WERI-Rb-1 (cell line): Measurements from ENCODE around the gene APOE.
A peak's percentile ranks its signal among the peaks of the same experiment; 100 is the strongest.
"Not testable (repeated sequence)": the region's sequence is repeated elsewhere in the genome, so short reads cannot be mapped to it uniquely, and the experiment has no call there.

Experiments used
- DNase-seq: peaks from one replicate; pipeline ENCODE4 v3.0.0-alpha.2; 2020
- H3K27ac ChIP-seq: fragments of 250-450 bp; sonication (Bioruptor Pico); 2 replicates; pipeline ENCODE4 v1.5.1; 2020; ENCODE audit warnings: mild to moderate bottlenecking, moderate library complexity
- H3K27me3 ChIP-seq: fragments of 250-450 bp; sonication (Bioruptor Pico); 2 replicates; pipeline ENCODE4 v1.5.1; 2021; ENCODE audit warnings: mild to moderate bottlenecking, low read depth, moderate library complexity; ENCODE audit not compliant: insufficient read depth, severe bottlenecking
- H3K36me3 ChIP-seq: fragments of 250-450 bp; sonication (Bioruptor Pico); 2 replicates; pipeline ENCODE4 v1.5.1; 2020; ENCODE audit warnings: mild to moderate bottlenecking, moderate library complexity
- H3K4me3 ChIP-seq: 2 replicates; pipeline ENCODE4 v1.5.1; 2011; ENCODE audit warnings: low read depth, mild to moderate bottlenecking, control low read depth, low read length
- H3K9me3 ChIP-seq: fragments of 250-450 bp; sonication (Bioruptor Pico); 2 replicates; pipeline ENCODE4 v1.5.1; 2021; ENCODE audit warnings: mild to moderate bottlenecking, moderate library complexity; ENCODE audit not compliant: severe bottlenecking
- TF ChIP-seq, protein P1 (sequence below): IDR thresholded peaks from 2 replicates; pipeline ENCODE4 v1.5.1; 2011; ENCODE audit warnings: low read depth, mild to moderate bottlenecking, control low read depth, inconsistent platforms, low read length

Gene APOE

DNA sequence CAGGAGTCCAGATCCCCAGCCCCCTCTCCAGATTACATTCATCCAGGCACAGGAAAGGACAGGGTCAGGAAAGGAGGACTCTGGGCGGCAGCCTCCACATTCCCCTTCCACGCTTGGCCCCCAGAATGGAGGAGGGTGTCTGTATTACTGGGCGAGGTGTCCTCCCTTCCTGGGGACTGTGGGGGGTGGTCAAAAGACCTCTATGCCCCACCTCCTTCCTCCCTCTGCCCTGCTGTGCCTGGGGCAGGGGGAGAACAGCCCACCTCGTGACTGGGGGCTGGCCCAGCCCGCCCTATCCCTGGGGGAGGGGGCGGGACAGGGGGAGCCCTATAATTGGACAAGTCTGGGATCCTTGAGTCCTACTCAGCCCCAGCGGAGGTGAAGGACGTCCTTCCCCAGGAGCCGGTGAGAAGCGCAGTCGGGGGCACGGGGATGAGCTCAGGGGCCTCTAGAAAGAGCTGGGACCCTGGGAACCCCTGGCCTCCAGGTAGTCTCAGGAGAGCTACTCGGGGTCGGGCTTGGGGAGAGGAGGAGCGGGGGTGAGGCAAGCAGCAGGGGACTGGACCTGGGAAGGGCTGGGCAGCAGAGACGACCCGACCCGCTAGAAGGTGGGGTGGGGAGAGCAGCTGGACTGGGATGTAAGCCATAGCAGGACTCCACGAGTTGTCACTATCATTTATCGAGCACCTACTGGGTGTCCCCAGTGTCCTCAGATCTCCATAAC, at the start of gene APOE:
Gene APOE, plus strand, starts transcription at position 360 of the 724 bp plus-strand sequence. CDS start 829 bp downstream, outside the sequence.
- Histone ChIP-seq H3K4me3 (peak within 1 kb of the TSS; percentile 54), H3K27ac (peak within 1 kb of the TSS; percentile 47), H3K27me3 (no peaks in the 10 kb centered on the region), H3K36me3 (peaks cover 16% of the 10 kb centered on the region), H3K9me3 (no peaks in the 10 kb centered on the region)
- DNase-seq = peak; percentile 45
- TF ChIP-seq, protein P1, sequence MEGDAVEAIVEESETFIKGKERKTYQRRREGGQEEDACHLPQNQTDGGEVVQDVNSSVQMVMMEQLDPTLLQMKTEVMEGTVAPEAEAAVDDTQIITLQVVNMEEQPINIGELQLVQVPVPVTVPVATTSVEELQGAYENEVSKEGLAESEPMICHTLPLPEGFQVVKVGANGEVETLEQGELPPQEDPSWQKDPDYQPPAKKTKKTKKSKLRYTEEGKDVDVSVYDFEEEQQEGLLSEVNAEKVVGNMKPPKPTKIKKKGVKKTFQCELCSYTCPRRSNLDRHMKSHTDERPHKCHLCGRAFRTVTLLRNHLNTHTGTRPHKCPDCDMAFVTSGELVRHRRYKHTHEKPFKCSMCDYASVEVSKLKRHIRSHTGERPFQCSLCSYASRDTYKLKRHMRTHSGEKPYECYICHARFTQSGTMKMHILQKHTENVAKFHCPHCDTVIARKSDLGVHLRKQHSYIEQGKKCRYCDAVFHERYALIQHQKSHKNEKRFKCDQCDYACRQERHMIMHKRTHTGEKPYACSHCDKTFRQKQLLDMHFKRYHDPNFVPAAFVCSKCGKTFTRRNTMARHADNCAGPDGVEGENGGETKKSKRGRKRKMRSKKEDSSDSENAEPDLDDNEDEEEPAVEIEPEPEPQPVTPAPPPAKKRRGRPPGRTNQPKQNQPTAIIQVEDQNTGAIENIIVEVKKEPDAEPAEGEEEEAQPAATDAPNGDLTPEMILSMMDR = no peak

GRCh38 chr19:44856421-44857083, 49.0 kb upstream of the APOE start:
- H3K36me3 ChIP-seq = peaks cover 23% of the 10 kb centered on the region
- no peak overlapping the region for H3K4me3 ChIP-seq
- H3K27me3 ChIP-seq = no peaks in the 10 kb centered on the region
- no peak overlapping the region for H3K27ac ChIP-seq
- TF ChIP-seq, protein P1 = no peak
- no peak for DNase-seq
- no peaks in the 10 kb centered on the region for H3K9me3 ChIP-seq

- Histone ChIP-seq H3K27me3 (no peaks in the 10 kb centered on the region), H3K27ac (no peak overlapping the region)
- TF ChIP-seq, protein P1 = no peak
Observed at GRCh38 chr19:44857837-44858236, 47.8 kb upstream of the APOE start.

GRCh38 chr19:44861576-44861975, 44.0 kb upstream of the APOE start:
- H3K36me3 ChIP-seq = peaks cover 30% of the 10 kb centered on the region
- DNase-seq, H3K27ac ChIP-seq, H3K27me3 ChIP-seq, H3K4me3 ChIP-seq, H3K9me3 ChIP-seq: not testable (repeated sequence)

More at GRCh38 chr19:44857837-44858236, 47.8 kb upstream of the APOE start:
- H3K36me3 ChIP-seq = peaks cover 26% of the 10 kb centered on the region
- H3K4me3 ChIP-seq = no peak overlapping the region
- H3K9me3 ChIP-seq = no peaks in the 10 kb centered on the region
- no peak for DNase-seq

DNA sequence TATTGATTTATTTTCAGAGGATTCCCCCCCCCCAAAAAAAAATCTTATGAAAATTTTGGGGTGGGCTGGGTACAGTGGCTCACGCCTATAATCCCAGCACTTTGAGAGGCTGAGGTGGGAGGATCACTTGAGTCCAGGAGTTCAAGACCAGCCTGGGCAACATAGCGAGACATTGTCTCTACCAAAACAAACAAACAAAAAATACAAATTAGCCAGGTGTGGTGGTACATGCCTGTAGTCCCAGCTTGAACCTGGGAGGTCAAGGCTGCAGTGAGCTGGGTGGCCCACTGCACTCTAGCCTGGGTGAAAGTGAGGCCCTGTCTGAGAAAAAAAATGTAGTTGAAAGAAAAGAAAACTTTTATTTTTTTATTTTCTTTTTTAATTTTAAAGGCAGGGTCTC, 41.6 kb upstream of the APOE start:
- Histone ChIP-seq H3K4me3 (no peak overlapping the region), H3K27me3 (no peaks in the 10 kb centered on the region), H3K36me3 (peaks cover 48% of the 10 kb centered on the region), H3K27ac (no peak overlapping the region), H3K9me3 (no peaks in the 10 kb centered on the region)
- TF ChIP-seq, protein P1 = no peak
- no peak for DNase-seq

GRCh38 chr19:44865196-44865767, 40.3 kb upstream of the APOE start:
- Histone ChIP-seq H3K4me3 (no peak overlapping the region), H3K27ac (no peak overlapping the region), H3K9me3 (no peaks in the 10 kb centered on the region), H3K27me3 (no peaks in the 10 kb centered on the region), H3K36me3 (peaks cover 45% of the 10 kb centered on the region)
- DNase-seq = no peak
- TF ChIP-seq, protein P1 = no peak
